ENCODE results near the gene TFRC.
"Not testable (repeated sequence)": the region's sequence is repeated elsewhere in the genome, so short reads cannot be mapped to it uniquely, and the experiment has no call there.

TFRC gene

DNA sequence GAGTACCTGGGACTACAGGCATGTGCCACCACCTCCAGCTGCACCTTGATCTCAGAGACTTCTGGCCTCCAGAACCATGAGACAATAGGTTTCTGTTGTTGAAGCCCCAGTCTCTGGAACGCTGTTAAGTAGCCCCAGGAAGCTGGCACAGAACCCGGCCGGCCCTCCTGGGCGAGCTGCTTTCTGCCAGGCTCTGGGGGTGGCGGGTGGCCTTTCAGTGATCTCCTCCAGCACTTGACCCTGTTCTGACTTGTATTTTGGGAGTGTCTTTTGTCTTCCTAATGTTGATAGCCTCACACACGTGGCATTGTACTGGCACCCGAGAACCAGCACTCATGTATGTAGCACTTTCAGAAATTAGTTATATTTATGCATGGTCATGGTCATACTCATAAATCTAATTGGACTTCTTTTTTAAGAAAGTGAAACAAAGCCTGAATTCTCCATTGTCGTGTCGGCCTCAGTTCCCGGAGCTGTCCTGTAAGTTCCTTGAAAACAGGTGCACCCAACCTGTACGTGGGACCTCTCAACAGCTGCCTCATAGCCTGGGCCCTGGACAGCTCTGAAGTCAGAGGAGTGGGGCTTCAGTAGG lies 74.0 kb downstream of the TFRC start:
- H3K9me3 ChIP-seq (ENCODE audit: severe bottlenecking): no peaks in the 10 kb centered on the region
- no peak for DNase-seq (ENCODE audit: low spot score)
- no peak overlapping the region for H3K4me3 ChIP-seq (ENCODE audit: severe bottlenecking)
- H3K27me3 ChIP-seq (ENCODE audit: insufficient read depth, poor library complexity, severe bottlenecking): no peaks in the 10 kb centered on the region
- H3K4me1 ChIP-seq (ENCODE audit: insufficient read depth, poor library complexity, severe bottlenecking): no peaks in the 10 kb centered on the region
- no peaks in the 10 kb centered on the region for H3K36me3 ChIP-seq (ENCODE audit: low read depth)
- H3K27ac ChIP-seq (ENCODE audit: poor library complexity, severe bottlenecking): no peak overlapping the region
- TF ChIP-seq, protein P1, sequence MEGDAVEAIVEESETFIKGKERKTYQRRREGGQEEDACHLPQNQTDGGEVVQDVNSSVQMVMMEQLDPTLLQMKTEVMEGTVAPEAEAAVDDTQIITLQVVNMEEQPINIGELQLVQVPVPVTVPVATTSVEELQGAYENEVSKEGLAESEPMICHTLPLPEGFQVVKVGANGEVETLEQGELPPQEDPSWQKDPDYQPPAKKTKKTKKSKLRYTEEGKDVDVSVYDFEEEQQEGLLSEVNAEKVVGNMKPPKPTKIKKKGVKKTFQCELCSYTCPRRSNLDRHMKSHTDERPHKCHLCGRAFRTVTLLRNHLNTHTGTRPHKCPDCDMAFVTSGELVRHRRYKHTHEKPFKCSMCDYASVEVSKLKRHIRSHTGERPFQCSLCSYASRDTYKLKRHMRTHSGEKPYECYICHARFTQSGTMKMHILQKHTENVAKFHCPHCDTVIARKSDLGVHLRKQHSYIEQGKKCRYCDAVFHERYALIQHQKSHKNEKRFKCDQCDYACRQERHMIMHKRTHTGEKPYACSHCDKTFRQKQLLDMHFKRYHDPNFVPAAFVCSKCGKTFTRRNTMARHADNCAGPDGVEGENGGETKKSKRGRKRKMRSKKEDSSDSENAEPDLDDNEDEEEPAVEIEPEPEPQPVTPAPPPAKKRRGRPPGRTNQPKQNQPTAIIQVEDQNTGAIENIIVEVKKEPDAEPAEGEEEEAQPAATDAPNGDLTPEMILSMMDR (IDR thresholded peaks at IDR 0.05; ENCODE audit: poor library complexity, severe bottlenecking): no peak
- no peak for ATAC-seq (ENCODE audit: low read depth)

DNA sequence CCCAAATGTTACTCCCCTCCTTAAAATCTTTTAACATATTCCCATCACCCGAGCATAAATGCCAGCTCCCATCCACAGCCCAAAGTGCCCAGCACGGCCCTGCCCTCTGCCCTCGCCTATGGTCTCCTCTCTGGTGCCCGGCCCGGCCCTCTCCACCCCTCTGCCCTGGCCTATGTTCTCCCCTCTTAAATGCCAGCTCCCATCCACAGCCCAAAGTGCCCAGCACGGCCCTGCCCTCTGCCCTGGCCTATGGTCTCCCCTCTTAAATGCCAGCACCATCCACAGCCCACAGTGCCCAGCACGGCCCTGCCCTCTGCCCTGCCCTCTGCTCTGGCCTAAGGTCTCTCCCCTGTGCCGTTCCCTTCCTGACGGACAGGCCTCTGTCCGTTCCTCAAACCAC lies 76.6 kb downstream of the TFRC start:
- H3K4me3 ChIP-seq (ENCODE audit: severe bottlenecking); H3K27ac ChIP-seq (ENCODE audit: poor library complexity, severe bottlenecking); ATAC-seq (ENCODE audit: low read depth); H3K36me3 ChIP-seq (ENCODE audit: low read depth); DNase-seq (ENCODE audit: low spot score); H3K9me3 ChIP-seq (ENCODE audit: severe bottlenecking); H3K4me1 ChIP-seq (ENCODE audit: insufficient read depth, poor library complexity, severe bottlenecking); H3K27me3 ChIP-seq (ENCODE audit: insufficient read depth, poor library complexity, severe bottlenecking): not testable (repeated sequence)

DNA sequence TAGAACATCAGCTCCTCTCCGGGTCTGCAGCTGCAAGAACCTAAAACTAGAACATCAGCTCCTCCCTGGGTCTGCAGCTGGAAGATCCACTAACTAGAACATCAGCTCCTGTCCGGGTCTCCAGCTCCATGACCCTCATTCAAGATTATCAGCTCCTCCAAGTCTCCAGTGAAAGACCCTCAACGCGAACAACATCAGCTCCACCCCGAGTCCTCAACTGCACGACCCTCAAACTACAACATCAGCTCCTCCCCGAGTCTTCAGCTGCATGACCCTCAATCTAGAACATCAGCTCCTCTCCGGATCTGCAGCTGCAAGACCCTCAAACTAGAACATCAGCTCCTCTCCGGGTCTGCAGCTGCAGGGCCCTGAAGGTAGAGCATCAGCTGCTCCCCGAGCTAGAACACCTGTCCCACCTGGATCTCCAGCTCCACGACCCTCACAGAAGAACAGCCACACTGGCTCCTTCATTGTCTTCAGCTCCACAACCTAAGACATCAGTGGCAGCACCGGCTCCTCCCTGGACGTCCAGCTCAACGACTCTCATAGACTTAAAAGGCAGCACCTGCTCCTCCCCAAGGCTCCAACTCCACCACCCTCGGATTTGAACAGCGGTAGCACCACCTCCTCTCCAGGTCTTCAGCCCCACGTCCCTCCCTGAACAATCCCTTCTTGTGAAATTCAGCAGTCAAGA lies 77.4 kb downstream of the TFRC start:
- not testable (repeated sequence) for H3K36me3 ChIP-seq (ENCODE audit: low read depth); ATAC-seq (ENCODE audit: low read depth); H3K4me3 ChIP-seq (ENCODE audit: severe bottlenecking); H3K9me3 ChIP-seq (ENCODE audit: severe bottlenecking); DNase-seq (ENCODE audit: low spot score); H3K4me1 ChIP-seq (ENCODE audit: insufficient read depth, poor library complexity, severe bottlenecking); H3K27me3 ChIP-seq (ENCODE audit: insufficient read depth, poor library complexity, severe bottlenecking); H3K27ac ChIP-seq (ENCODE audit: poor library complexity, severe bottlenecking)

DNA sequence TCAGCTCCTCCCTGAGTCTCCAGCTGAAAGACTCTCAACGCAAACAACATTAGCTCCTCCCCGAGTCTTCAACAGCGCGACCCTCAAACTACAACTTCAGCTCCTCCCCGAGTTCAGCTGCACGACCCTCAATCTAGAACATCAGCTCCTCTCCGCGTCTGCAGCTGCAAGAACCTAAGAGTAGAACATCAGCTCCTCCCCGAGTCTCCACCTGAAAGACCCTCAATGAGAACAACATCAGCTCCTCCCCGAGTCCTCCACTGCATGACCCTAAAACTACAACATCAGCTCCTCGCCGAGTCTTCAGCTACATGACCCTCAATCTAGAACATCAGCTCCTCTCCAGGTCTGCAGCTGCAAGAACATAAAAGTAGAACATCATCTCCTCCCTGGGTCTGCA lies 78.3 kb downstream of the TFRC start:
- no peaks in the 10 kb centered on the region for H3K27me3 ChIP-seq (ENCODE audit: insufficient read depth, poor library complexity, severe bottlenecking)
- ATAC-seq (ENCODE audit: low read depth): no peak
- DNase-seq (ENCODE audit: low spot score): no peak
- H3K27ac ChIP-seq (ENCODE audit: poor library complexity, severe bottlenecking): no peak overlapping the region
- no peaks in the 10 kb centered on the region for H3K9me3 ChIP-seq (ENCODE audit: severe bottlenecking)
- TF ChIP-seq, protein P1 (IDR thresholded peaks at IDR 0.05; ENCODE audit: poor library complexity, severe bottlenecking): no peak
- H3K4me3 ChIP-seq (ENCODE audit: severe bottlenecking): no peak overlapping the region
- H3K4me1 ChIP-seq (ENCODE audit: insufficient read depth, poor library complexity, severe bottlenecking): no peaks in the 10 kb centered on the region
- no peaks in the 10 kb centered on the region for H3K36me3 ChIP-seq (ENCODE audit: low read depth)

DNA sequence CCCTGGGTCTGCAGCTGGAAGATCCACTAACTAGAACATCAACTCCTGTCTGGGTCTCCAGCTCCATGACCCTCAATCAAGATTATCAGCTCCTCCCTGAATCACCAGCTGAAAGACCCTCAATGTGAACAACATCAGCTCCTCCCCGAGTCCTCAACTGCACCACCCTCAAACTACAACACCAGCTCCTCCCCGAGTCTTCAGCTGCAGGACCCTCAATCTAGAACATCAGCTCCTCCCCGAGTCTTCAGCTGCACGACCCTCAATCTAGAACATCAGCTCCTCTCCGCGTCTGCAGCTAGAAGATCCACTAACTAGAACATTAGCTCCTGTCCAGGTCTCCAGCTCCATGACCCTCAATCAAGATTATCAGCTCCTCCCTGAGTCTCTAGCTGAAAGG lies 79.2 kb downstream of the TFRC start:
- not testable (repeated sequence) for DNase-seq (ENCODE audit: low spot score); H3K27me3 ChIP-seq (ENCODE audit: insufficient read depth, poor library complexity, severe bottlenecking); H3K4me1 ChIP-seq (ENCODE audit: insufficient read depth, poor library complexity, severe bottlenecking); H3K9me3 ChIP-seq (ENCODE audit: severe bottlenecking); H3K4me3 ChIP-seq (ENCODE audit: severe bottlenecking); H3K36me3 ChIP-seq (ENCODE audit: low read depth); H3K27ac ChIP-seq (ENCODE audit: poor library complexity, severe bottlenecking); ATAC-seq (ENCODE audit: low read depth)

DNA sequence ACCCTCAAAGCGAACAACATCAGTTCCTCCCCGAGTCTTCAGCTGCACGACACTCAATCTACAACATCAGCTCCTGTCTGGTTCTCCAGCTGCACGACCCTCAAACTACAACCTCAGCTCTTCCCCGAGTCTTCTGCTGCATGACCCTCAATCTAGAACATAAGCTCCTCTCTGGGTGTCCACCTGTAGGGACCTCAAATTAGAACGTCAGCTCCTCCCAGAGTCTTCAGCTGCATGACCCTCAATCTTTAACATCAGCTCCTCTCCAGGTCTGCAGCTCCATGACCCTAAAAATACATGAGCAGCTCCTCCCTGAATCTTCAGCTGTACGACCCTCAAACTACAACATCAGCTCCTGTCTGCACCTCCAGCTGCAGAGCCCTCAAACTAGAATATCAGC lies 80.7 kb downstream of the TFRC start:
- not testable (repeated sequence) for DNase-seq (ENCODE audit: low spot score); H3K36me3 ChIP-seq (ENCODE audit: low read depth); H3K4me1 ChIP-seq (ENCODE audit: insufficient read depth, poor library complexity, severe bottlenecking); H3K27ac ChIP-seq (ENCODE audit: poor library complexity, severe bottlenecking); H3K27me3 ChIP-seq (ENCODE audit: insufficient read depth, poor library complexity, severe bottlenecking); H3K9me3 ChIP-seq (ENCODE audit: severe bottlenecking); H3K4me3 ChIP-seq (ENCODE audit: severe bottlenecking); ATAC-seq (ENCODE audit: low read depth)

DNA sequence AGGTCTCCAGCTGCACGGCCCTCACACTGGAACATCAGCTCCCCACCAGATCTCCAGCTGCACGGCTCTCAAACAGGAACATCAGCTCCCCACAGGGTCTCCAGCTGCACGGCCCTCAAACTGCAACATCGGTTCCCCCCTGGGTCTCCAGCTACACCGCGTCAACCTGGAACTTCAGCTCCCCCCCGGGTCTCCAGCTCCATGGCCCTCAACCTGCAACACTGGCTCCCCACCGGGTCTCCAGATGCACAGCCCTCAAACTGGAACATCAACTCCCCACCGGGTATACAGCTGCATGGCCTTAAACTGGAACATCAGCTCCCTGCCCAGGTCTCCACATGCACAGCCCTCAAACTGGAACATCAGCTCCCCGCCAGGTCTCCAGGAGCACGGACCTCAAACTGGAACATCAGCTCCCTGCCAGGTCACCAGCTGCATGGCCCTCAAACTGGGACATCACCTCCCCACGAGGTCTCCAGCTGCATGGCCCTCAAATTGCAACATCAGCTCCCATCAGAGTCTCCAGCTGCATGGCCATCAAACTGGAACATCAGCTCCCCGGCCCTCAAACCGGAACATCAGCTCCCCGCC lies 81.4 kb downstream of the TFRC start:
- H3K36me3 ChIP-seq (ENCODE audit: low read depth); H3K4me3 ChIP-seq (ENCODE audit: severe bottlenecking); ATAC-seq (ENCODE audit: low read depth); H3K27me3 ChIP-seq (ENCODE audit: insufficient read depth, poor library complexity, severe bottlenecking); H3K27ac ChIP-seq (ENCODE audit: poor library complexity, severe bottlenecking); H3K9me3 ChIP-seq (ENCODE audit: severe bottlenecking); DNase-seq (ENCODE audit: low spot score); H3K4me1 ChIP-seq (ENCODE audit: insufficient read depth, poor library complexity, severe bottlenecking): not testable (repeated sequence)
